CD4-positive, alpha-beta T cell treated with Interleukin-15 for 1 hour (primary cell): ENCODE results near the gene NMRAL1.

Experiments
- DNase-seq: peaks from one replicate; pipeline ENCODE4 v3.0.0-alpha.2; 2020

The NMRAL1 gene

GRCh38 chr16:4501071-4501478 lies 26.6 kb upstream of the NMRAL1 start:
- no peak for DNase-seq

GRCh38 chr16:4500272-4500671 lies 25.8 kb upstream of the NMRAL1 start:
- DNase-seq: no peak

- DNase-seq: no peak
These were observed 24.8 kb upstream of the NMRAL1 start for GRCh38 chr16:4499196-4499555.

GRCh38 chr16:4498546-4499195 lies 24.2 kb upstream of the NMRAL1 start:
- DNase-seq: no peak

- DNase-seq: no peak
These were observed 21.9 kb upstream of the NMRAL1 start for GRCh38 chr16:4496305-4496704.

- DNase-seq: no peak
These were observed 21.3 kb upstream of the NMRAL1 start for GRCh38 chr16:4495766-4496165.

- no peak for DNase-seq
These were observed 20.5 kb upstream of the NMRAL1 start for GRCh38 chr16:4494746-4495490.

GRCh38 chr16:4491898-4492297 lies 17.5 kb upstream of the NMRAL1 start:
- DNase-seq: no peak

GRCh38 chr16:4489030-4489429 lies 14.6 kb upstream of the NMRAL1 start:
- DNase-seq: no peak

GRCh38 chr16:4488499-4488967 lies 14.1 kb upstream of the NMRAL1 start:
- no peak for DNase-seq

- no peak for DNase-seq
These were observed 13.6 kb upstream of the NMRAL1 start for GRCh38 chr16:4487955-4488498.

- DNase-seq: no peak
These were observed 11.9 kb upstream of the NMRAL1 start for GRCh38 chr16:4486126-4486893.

- DNase-seq: no peak
These were observed 7.5 kb upstream of the NMRAL1 start for GRCh38 chr16:4481963-4482362.

GRCh38 chr16:4481526-4481925 lies 7.1 kb upstream of the NMRAL1 start:
- no peak for DNase-seq

- DNase-seq: peak; percentile 29
These were observed 3.5 kb upstream of the NMRAL1 start for GRCh38 chr16:4477966-4478365.

- DNase-seq: peak; percentile 94
These were observed 1.7 kb upstream of the NMRAL1 start, which contains the start of gene HMOX2 for GRCh38 chr16:4475880-4476788. Gene HMOX2, plus strand, starts transcription at chr16:4476398. Its CDS starts 29,127 bp downstream, at chr16:4505525.

GRCh38 chr16:4472880-4473279 lies 1.5 kb downstream of the NMRAL1 start:
- DNase-seq: no peak

- DNase-seq: no peak
These were observed 2.6 kb downstream of the NMRAL1 start for GRCh38 chr16:4471869-4472268.

- no peak for DNase-seq
These were observed 5.5 kb downstream of the NMRAL1 start for GRCh38 chr16:4468972-4469371.

GRCh38 chr16:4467916-4468315 lies 6.5 kb downstream of the NMRAL1 start:
- no peak for DNase-seq

- peak; percentile 74 for DNase-seq
These were observed 8.2 kb downstream of the NMRAL1 start for GRCh38 chr16:4465977-4466779.
